ENCODE measurements around the gene NRROS.
"Not testable (repeated sequence)": the region's sequence is repeated elsewhere in the genome, so short reads cannot be mapped to it uniquely, and the experiment has no call there.

NRROS gene

GRCh38 chr3:196611761-196612483 is 27.6 kb upstream of the NRROS start:
- no peaks in the 10 kb centered on the region for H3K36me3 ChIP-seq (ENCODE audit: insufficient read depth, low read length)
- H2AFZ ChIP-seq (ENCODE audit: low read depth, low read length): no peak overlapping the region
- H3K4me1 ChIP-seq (ENCODE audit: insufficient read depth, low read length): no peaks in the 10 kb centered on the region
- no peaks in the 10 kb centered on the region for H3K9me3 ChIP-seq (ENCODE audit: low read length)
- no peaks in the 10 kb centered on the region for H3K27me3 ChIP-seq (ENCODE audit: insufficient read depth, low read length)
- no peak overlapping the region for H3K4me3 ChIP-seq (ENCODE audit: low read length)

- H3K36me3 ChIP-seq (ENCODE audit: insufficient read depth, low read length); H3K9me3 ChIP-seq (ENCODE audit: low read length); H3K4me3 ChIP-seq (ENCODE audit: low read length); H3K27me3 ChIP-seq (ENCODE audit: insufficient read depth, low read length); H2AFZ ChIP-seq (ENCODE audit: low read depth, low read length): not testable (repeated sequence)
- H3K4me1 ChIP-seq (ENCODE audit: insufficient read depth, low read length): peaks cover 11% of the 10 kb centered on the region
Measured at GRCh38 chr3:196615234-196615633, 24.3 kb upstream of the NRROS start.

- Histone ChIP-seq H3K27me3 (ENCODE audit: insufficient read depth, low read length) (no peaks in the 10 kb centered on the region), H3K9me3 (ENCODE audit: low read length) (no peaks in the 10 kb centered on the region), H3K4me1 (ENCODE audit: insufficient read depth, low read length) (peaks cover 13% of the 10 kb centered on the region), H2AFZ (ENCODE audit: low read depth, low read length) (no peak overlapping the region), H3K36me3 (ENCODE audit: insufficient read depth, low read length) (no peaks in the 10 kb centered on the region), H3K4me3 (ENCODE audit: low read length) (no peak overlapping the region)
Measured at GRCh38 chr3:196617256-196617655, 22.2 kb upstream of the NRROS start.

GRCh38 chr3:196619223-196619622 is 20.3 kb upstream of the NRROS start:
- H3K4me1 ChIP-seq (ENCODE audit: insufficient read depth, low read length): peaks cover 13% of the 10 kb centered on the region
- H2AFZ ChIP-seq (ENCODE audit: low read depth, low read length): peak overlapping the region; percentile 35
- H3K27me3 ChIP-seq (ENCODE audit: insufficient read depth, low read length): no peaks in the 10 kb centered on the region
- no peaks in the 10 kb centered on the region for H3K36me3 ChIP-seq (ENCODE audit: insufficient read depth, low read length)
- no peak overlapping the region for H3K4me3 ChIP-seq (ENCODE audit: low read length)
- H3K9me3 ChIP-seq (ENCODE audit: low read length): no peaks in the 10 kb centered on the region

- peak overlapping the region; percentile 6 for H3K4me3 ChIP-seq (ENCODE audit: low read length)
- H3K27me3 ChIP-seq (ENCODE audit: insufficient read depth, low read length); H3K9me3 ChIP-seq (ENCODE audit: low read length); H3K36me3 ChIP-seq (ENCODE audit: insufficient read depth, low read length): not testable (repeated sequence)
- peak overlapping the region; percentile 82 for H2AFZ ChIP-seq (ENCODE audit: low read depth, low read length)
- peaks cover 13% of the 10 kb centered on the region for H3K4me1 ChIP-seq (ENCODE audit: insufficient read depth, low read length)
Measured at GRCh38 chr3:196619627-196620026, 19.9 kb upstream of the NRROS start.

GRCh38 chr3:196620161-196620604 is 19.3 kb upstream of the NRROS start:
- Histone ChIP-seq H2AFZ (ENCODE audit: low read depth, low read length) (peak overlapping the region; percentile 82), H3K4me3 (ENCODE audit: low read length) (peak overlapping the region; percentile 6), H3K4me1 (ENCODE audit: insufficient read depth, low read length) (peaks cover 13% of the 10 kb centered on the region), H3K27me3 (ENCODE audit: insufficient read depth, low read length) (no peaks in the 10 kb centered on the region), H3K9me3 (ENCODE audit: low read length) (no peaks in the 10 kb centered on the region), H3K36me3 (ENCODE audit: insufficient read depth, low read length) (no peaks in the 10 kb centered on the region)

- no peak overlapping the region for H2AFZ ChIP-seq (ENCODE audit: low read depth, low read length)
- peaks cover 13% of the 10 kb centered on the region for H3K4me1 ChIP-seq (ENCODE audit: insufficient read depth, low read length)
- no peaks in the 10 kb centered on the region for H3K36me3 ChIP-seq (ENCODE audit: insufficient read depth, low read length)
- H3K27me3 ChIP-seq (ENCODE audit: insufficient read depth, low read length): no peaks in the 10 kb centered on the region
- H3K4me3 ChIP-seq (ENCODE audit: low read length): no peak overlapping the region
- H3K9me3 ChIP-seq (ENCODE audit: low read length): no peaks in the 10 kb centered on the region
Measured at GRCh38 chr3:196620684-196621083, 18.8 kb upstream of the NRROS start.

- Histone ChIP-seq H3K36me3 (ENCODE audit: insufficient read depth, low read length) (no peaks in the 10 kb centered on the region), H3K4me3 (ENCODE audit: low read length) (no peak overlapping the region), H3K4me1 (ENCODE audit: insufficient read depth, low read length) (peaks cover 13% of the 10 kb centered on the region), H2AFZ (ENCODE audit: low read depth, low read length) (no peak overlapping the region), H3K27me3 (ENCODE audit: insufficient read depth, low read length) (no peaks in the 10 kb centered on the region), H3K9me3 (ENCODE audit: low read length) (no peaks in the 10 kb centered on the region)
Measured at GRCh38 chr3:196621611-196622010, 17.9 kb upstream of the NRROS start.

- Histone ChIP-seq H3K4me3 (ENCODE audit: low read length) (no peak overlapping the region), H3K36me3 (ENCODE audit: insufficient read depth, low read length) (no peaks in the 10 kb centered on the region), H3K27me3 (ENCODE audit: insufficient read depth, low read length) (no peaks in the 10 kb centered on the region), H2AFZ (ENCODE audit: low read depth, low read length) (no peak overlapping the region), H3K4me1 (ENCODE audit: insufficient read depth, low read length) (peaks cover 9% of the 10 kb centered on the region), H3K9me3 (ENCODE audit: low read length) (no peaks in the 10 kb centered on the region)
Measured at GRCh38 chr3:196624067-196624790, 15.3 kb upstream of the NRROS start.

- Histone ChIP-seq H3K27me3 (ENCODE audit: insufficient read depth, low read length) (no peaks in the 10 kb centered on the region), H3K4me1 (ENCODE audit: insufficient read depth, low read length) (peaks cover 6% of the 10 kb centered on the region), H2AFZ (ENCODE audit: low read depth, low read length) (no peak overlapping the region), H3K9me3 (ENCODE audit: low read length) (no peaks in the 10 kb centered on the region), H3K4me3 (ENCODE audit: low read length) (no peak overlapping the region), H3K36me3 (ENCODE audit: insufficient read depth, low read length) (no peaks in the 10 kb centered on the region)
Measured at GRCh38 chr3:196624907-196625306, 14.6 kb upstream of the NRROS start.

GRCh38 chr3:196625331-196625730 is 14.2 kb upstream of the NRROS start:
- no peak overlapping the region for H3K4me3 ChIP-seq (ENCODE audit: low read length)
- no peaks in the 10 kb centered on the region for H3K36me3 ChIP-seq (ENCODE audit: insufficient read depth, low read length)
- no peaks in the 10 kb centered on the region for H3K9me3 ChIP-seq (ENCODE audit: low read length)
- no peak overlapping the region for H2AFZ ChIP-seq (ENCODE audit: low read depth, low read length)
- H3K4me1 ChIP-seq (ENCODE audit: insufficient read depth, low read length): peaks cover 2% of the 10 kb centered on the region
- no peaks in the 10 kb centered on the region for H3K27me3 ChIP-seq (ENCODE audit: insufficient read depth, low read length)

- H3K36me3 ChIP-seq (ENCODE audit: insufficient read depth, low read length): no peaks in the 10 kb centered on the region
- H3K27me3 ChIP-seq (ENCODE audit: insufficient read depth, low read length): no peaks in the 10 kb centered on the region
- peaks cover 8% of the 10 kb centered on the region for H3K4me1 ChIP-seq (ENCODE audit: insufficient read depth, low read length)
- no peak overlapping the region for H2AFZ ChIP-seq (ENCODE audit: low read depth, low read length)
- no peaks in the 10 kb centered on the region for H3K9me3 ChIP-seq (ENCODE audit: low read length)
- H3K4me3 ChIP-seq (ENCODE audit: low read length): no peak overlapping the region
Measured at GRCh38 chr3:196627918-196628231, 11.6 kb upstream of the NRROS start.

- Histone ChIP-seq H3K4me3 (ENCODE audit: low read length) (no peak overlapping the region), H3K27me3 (ENCODE audit: insufficient read depth, low read length) (no peaks in the 10 kb centered on the region), H3K36me3 (ENCODE audit: insufficient read depth, low read length) (no peaks in the 10 kb centered on the region), H3K9me3 (ENCODE audit: low read length) (no peaks in the 10 kb centered on the region), H2AFZ (ENCODE audit: low read depth, low read length) (no peak overlapping the region), H3K4me1 (ENCODE audit: insufficient read depth, low read length) (peaks cover 8% of the 10 kb centered on the region)
Measured at GRCh38 chr3:196629228-196629627, 10.3 kb upstream of the NRROS start.

- H3K36me3 ChIP-seq (ENCODE audit: insufficient read depth, low read length): no peaks in the 10 kb centered on the region
- H3K27me3 ChIP-seq (ENCODE audit: insufficient read depth, low read length): no peaks in the 10 kb centered on the region
- peak overlapping the region; percentile 83 for H2AFZ ChIP-seq (ENCODE audit: low read depth, low read length)
- peak overlapping the region; percentile 55 for H3K4me3 ChIP-seq (ENCODE audit: low read length)
- peaks cover 12% of the 10 kb centered on the region for H3K4me1 ChIP-seq (ENCODE audit: insufficient read depth, low read length)
- no peaks in the 10 kb centered on the region for H3K9me3 ChIP-seq (ENCODE audit: low read length)
Measured at GRCh38 chr3:196631682-196632045, 7.8 kb upstream of the NRROS start.

Measured in neuron (in vitro differentiated cells).